Lower lobe of right lung (tissue), 2 donors: ENCODE results near the gene GJA5. TPM values are rescaled to one million over a fixed set of nuclear protein-coding genes. Genes with fewer than 3 reads are reported as not detected.
A peak's percentile ranks its signal among the peaks of the same experiment; 100 is the strongest.

Experiments
- ATAC-seq, 2 donors: fragments of 200-7000 bp; cut with Tn5 transposase; one replicate each; pipeline ENCODE4 v1.9.1; 2020 to 2022; ENCODE audit warnings: mild to moderate bottlenecking in 2 of 2, moderate library complexity in 2 of 2
- DNase-seq: peaks from one replicate; pipeline ENCODE4 v3.0.0-alpha.2; 2020
- H3K27ac ChIP-seq: fragments of 200-600 bp; one replicate; pipeline ENCODE4 v1.8.0; 2022
- H3K27me3 ChIP-seq: fragments of 200-600 bp; one replicate; pipeline ENCODE4 v1.8.0; 2022; ENCODE audit warnings: low read depth
- H3K36me3 ChIP-seq: fragments of 200-600 bp; one replicate; pipeline ENCODE4 v1.8.0; 2022; ENCODE audit warnings: mild to moderate bottlenecking
- H3K4me1 ChIP-seq: fragments of 200-600 bp; one replicate; pipeline ENCODE4 v1.8.0; 2022
- H3K4me3 ChIP-seq: fragments of 200-600 bp; one replicate; pipeline ENCODE4 v1.8.0; 2022; ENCODE audit warnings: mild to moderate bottlenecking
- H3K9me3 ChIP-seq: fragments of 200-600 bp; one replicate; pipeline ENCODE4 v1.8.0; 2022
- intact Hi-C: fragments of 100-400 bp; cut with DNase I; formaldehyde crosslinking; loops from one replicate; pipeline ENCODE4 v1.11.0; 2022
- total RNA-seq: library from RNA; stranded (reverse); fragmentation: NEBNext Ultra II Directional; extraction: Animal tissue kit (Norgen Biotek cat#: 25700); gene quantifications from one replicate; pipeline ENCODE4 v1.2.1, GENCODE V29; 2021
- TF ChIP-seq, protein P1 (sequence below): fragments of 200-600 bp; IDR thresholded peaks from one replicate; pipeline ENCODE4 v1.8.0; 2022; ENCODE audit warnings: antibody characterized with exemption, mild to moderate bottlenecking
- donor health status: DM: no; HTN: yes; CAD: no; lungs with severe emphysema.

The GJA5 gene
- total RNA-seq, 1 donor from 2014 or later, result 44.5 TPM

DNA sequence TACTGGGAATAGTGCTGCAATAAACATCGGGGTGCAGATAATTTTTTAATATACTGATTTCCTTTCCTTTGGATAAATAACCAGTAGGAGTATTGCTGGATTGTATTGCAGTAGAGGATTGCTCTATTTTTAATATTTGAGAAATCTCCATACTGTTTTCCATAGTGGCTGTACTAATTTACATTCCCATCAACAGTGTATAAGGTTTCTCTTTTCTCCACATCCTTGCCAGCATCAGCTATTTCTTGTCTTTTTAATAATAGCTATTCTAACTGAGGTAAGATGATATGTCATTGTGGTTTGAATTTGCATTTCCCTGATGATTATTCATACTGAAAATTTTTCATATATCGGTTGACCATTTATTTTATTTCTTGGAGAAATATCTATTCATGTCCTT lies 31.1 kb downstream of the GJA5 start:
- H3K4me1 ChIP-seq, result no peaks in the 10 kb centered on the region
- no peaks in the 10 kb centered on the region for H3K36me3 ChIP-seq
- no peak overlapping the region for H3K4me3 ChIP-seq
- H3K9me3 ChIP-seq, result no peaks in the 10 kb centered on the region
- no peak overlapping the region for H3K27ac ChIP-seq
- intact Hi-C loops, result loop anchor here (10.0 kb wide), 1 partner anchor 165 kb away; no protein-coding TSS in a partner anchor
- ATAC-seq (no peak), DNase-seq (no peak)
- TF ChIP-seq, protein P1, sequence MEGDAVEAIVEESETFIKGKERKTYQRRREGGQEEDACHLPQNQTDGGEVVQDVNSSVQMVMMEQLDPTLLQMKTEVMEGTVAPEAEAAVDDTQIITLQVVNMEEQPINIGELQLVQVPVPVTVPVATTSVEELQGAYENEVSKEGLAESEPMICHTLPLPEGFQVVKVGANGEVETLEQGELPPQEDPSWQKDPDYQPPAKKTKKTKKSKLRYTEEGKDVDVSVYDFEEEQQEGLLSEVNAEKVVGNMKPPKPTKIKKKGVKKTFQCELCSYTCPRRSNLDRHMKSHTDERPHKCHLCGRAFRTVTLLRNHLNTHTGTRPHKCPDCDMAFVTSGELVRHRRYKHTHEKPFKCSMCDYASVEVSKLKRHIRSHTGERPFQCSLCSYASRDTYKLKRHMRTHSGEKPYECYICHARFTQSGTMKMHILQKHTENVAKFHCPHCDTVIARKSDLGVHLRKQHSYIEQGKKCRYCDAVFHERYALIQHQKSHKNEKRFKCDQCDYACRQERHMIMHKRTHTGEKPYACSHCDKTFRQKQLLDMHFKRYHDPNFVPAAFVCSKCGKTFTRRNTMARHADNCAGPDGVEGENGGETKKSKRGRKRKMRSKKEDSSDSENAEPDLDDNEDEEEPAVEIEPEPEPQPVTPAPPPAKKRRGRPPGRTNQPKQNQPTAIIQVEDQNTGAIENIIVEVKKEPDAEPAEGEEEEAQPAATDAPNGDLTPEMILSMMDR, result no peak
- H3K27me3 ChIP-seq, result no peaks in the 10 kb centered on the region

DNA sequence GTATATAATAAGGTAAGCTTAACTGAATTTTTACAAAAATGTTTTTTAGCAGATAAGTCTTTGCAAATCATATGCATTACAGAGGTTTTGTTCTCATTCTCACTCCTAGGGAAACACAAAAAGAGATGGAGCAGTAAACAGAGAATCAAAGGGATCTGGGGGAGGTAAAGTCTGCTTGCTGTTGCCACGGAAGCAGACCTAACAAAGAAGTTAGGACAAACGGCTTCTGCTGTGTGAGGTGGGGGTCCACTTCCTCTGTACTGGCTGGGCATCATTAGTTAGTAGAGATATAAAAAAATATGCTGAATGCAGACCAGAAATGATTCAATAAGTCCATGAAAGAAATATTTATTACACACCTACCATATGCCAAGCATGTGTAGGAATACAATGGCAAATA lies 34.2 kb downstream of the GJA5 start:
- Histone ChIP-seq H3K27ac (no peak overlapping the region), H3K4me3 (no peak overlapping the region), H3K4me1 (no peaks in the 10 kb centered on the region), H3K27me3 (no peaks in the 10 kb centered on the region), H3K36me3 (no peaks in the 10 kb centered on the region), H3K9me3 (no peaks in the 10 kb centered on the region)
- intact Hi-C loops, result loop anchor here (10.0 kb wide), 1 partner anchor 169 kb away; no protein-coding TSS in a partner anchor
- DNase-seq (no peak), ATAC-seq (no peak)
- TF ChIP-seq, protein P1, result no peak

DNA sequence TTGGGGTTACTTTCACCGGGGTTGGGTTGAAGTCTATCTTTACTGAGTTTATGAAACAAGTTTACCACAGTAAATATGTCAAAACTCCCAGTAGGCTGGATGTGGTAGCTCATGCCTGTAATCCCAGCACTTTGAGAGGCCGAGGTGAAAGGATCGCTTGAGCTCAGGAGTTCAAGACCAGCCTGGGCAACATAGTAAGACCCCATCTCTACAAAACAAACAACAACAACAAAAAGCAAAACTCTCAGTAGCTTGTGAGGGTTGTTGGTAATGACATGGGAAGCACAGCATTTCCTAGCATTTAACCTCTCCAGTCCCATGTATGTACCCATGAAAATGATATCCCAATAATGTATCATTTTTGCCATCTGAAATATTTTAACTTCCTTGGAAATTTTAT lies 34.7 kb downstream of the GJA5 start:
- DNase-seq (no peak), ATAC-seq (no peak)
- intact Hi-C loops, result loop anchor here (10.0 kb wide), 1 partner anchor 169 kb away; no protein-coding TSS in a partner anchor
- TF ChIP-seq, protein P1, result no peak
- Histone ChIP-seq H3K9me3 (no peaks in the 10 kb centered on the region), H3K36me3 (no peaks in the 10 kb centered on the region), H3K27ac (no peak overlapping the region), H3K4me3 (no peak overlapping the region), H3K4me1 (no peaks in the 10 kb centered on the region), H3K27me3 (no peaks in the 10 kb centered on the region)

DNA sequence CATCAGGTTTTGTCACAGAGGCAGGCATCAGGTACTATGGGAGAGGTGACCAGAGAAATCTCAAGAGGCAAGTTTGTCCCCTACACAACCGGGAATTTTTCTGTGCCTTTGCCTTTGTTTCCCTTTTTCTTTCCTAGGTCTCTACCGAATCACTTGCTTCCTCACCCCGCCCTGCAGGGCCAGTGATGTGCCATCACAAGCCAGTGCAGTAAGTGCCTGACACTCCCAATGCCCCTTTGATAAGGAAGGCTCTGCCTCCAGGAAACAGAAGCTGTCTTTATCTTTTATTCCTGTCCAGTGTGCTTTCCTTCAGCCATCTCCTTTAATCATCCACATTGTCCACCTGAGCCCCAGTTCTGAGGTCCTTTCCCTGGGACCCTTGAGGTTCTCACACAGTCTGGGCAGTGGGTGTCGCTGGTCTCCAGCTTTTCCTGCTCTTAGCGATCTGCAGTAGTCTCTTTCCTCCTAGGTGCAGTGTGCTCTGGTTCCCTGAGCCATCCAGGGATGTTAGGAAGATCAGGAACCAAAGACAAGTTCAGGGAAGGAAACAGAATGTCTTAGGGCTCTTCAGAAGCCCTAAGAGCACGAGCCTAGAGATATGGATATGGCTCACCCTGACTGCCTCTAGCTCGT lies 36.6 kb downstream of the GJA5 start:
- intact Hi-C loops, result loop anchor here (10.0 kb wide), 1 partner anchor 171 kb away; no protein-coding TSS in a partner anchor
- DNase-seq (peak; percentile 50), ATAC-seq (peak; percentile 89 to 94)
- no peaks in the 10 kb centered on the region for H3K9me3 ChIP-seq
- no peaks in the 10 kb centered on the region for H3K4me1 ChIP-seq
- TF ChIP-seq, protein P1, result peak; percentile 70
- H3K27ac ChIP-seq, result no peak overlapping the region
- no peak overlapping the region for H3K4me3 ChIP-seq
- H3K27me3 ChIP-seq, result no peaks in the 10 kb centered on the region
- H3K36me3 ChIP-seq, result no peaks in the 10 kb centered on the region

DNA sequence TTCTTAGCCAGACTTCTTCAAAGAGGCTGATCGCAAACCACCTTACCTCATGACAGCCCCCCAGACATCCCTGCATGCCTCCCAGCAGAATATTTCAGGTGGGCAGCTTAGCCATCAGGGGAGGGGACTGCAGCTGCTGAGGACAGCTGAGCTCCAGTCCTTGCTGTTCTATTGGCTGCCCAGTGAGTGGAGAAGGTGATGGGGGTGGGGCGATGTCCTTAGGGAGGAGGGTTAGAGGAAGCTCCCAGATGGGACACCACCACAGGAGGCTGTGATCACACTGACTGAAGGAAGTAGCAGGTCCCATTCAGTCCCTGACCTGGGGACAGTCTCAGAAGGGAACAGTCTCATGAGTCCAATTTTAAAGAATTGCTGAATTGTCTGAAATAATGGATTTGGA lies 38.3 kb downstream of the GJA5 start:
- ATAC-seq, result no peak
- Histone ChIP-seq H3K27me3 (no peaks in the 10 kb centered on the region), H3K9me3 (no peaks in the 10 kb centered on the region), H3K4me3 (no peak overlapping the region), H3K4me1 (no peaks in the 10 kb centered on the region), H3K36me3 (no peaks in the 10 kb centered on the region), H3K27ac (no peak overlapping the region)
- TF ChIP-seq, protein P1, result no peak
- intact Hi-C loops, result loop anchor here (10.0 kb wide), 1 partner anchor 173 kb away; no protein-coding TSS in a partner anchor
- DNase-seq, result no peak
